RWPE2 (cell line): Measurements from ENCODE around the gene MAPK8.
"Not testable (repeated sequence)": the region's sequence is repeated elsewhere in the genome, so short reads cannot be mapped to it uniquely, and the experiment has no call there.

Experiments used
- ATAC-seq: fragments of 200-7000 bp; cut with Tn5 transposase; 3 replicates; pipeline ENCODE4 v1.9.1; 2021; ENCODE audit warnings: low read depth
- DNase-seq: peaks from one replicate; pipeline ENCODE4 v3.0.0-alpha.2; 2020; ENCODE audit warnings: low spot score
- H3K27ac ChIP-seq: fragments of 450-650 bp; 2 replicates; pipeline ENCODE4 v1.5.1; 2017; ENCODE audit warnings: mild to moderate bottlenecking; ENCODE audit not compliant: poor library complexity, severe bottlenecking
- H3K27me3 ChIP-seq: fragments of 250-450 bp; sonication (Bioruptor Pico); 2 replicates; pipeline ENCODE4 v1.5.1; 2021; ENCODE audit warnings: mild to moderate bottlenecking, moderate library complexity; ENCODE audit not compliant: insufficient read depth, poor library complexity, severe bottlenecking
- H3K36me3 ChIP-seq: fragments of 250-450 bp; sonication (Bioruptor Pico); 2 replicates; pipeline ENCODE4 v1.5.1; 2020; ENCODE audit warnings: low read depth, mild to moderate bottlenecking, moderate library complexity
- H3K4me1 ChIP-seq: fragments of 250-450 bp; sonication (Bioruptor Pico); 2 replicates; pipeline ENCODE4 v1.5.1; 2021; ENCODE audit warnings: mild to moderate bottlenecking, moderate library complexity; ENCODE audit not compliant: insufficient read depth, poor library complexity, severe bottlenecking
- H3K4me3 ChIP-seq: fragments of 250-450 bp; sonication (Bioruptor Pico); 2 replicates; pipeline ENCODE4 v1.5.1; 2021; ENCODE audit warnings: mild to moderate bottlenecking, moderate library complexity; ENCODE audit not compliant: severe bottlenecking
- H3K9me3 ChIP-seq: fragments of 250-450 bp; sonication (Bioruptor Pico); 2 replicates; pipeline ENCODE4 v1.5.1; 2021; ENCODE audit warnings: mild to moderate bottlenecking, moderate library complexity; ENCODE audit not compliant: severe bottlenecking
- TF ChIP-seq, protein P1 (sequence below): fragments of 450-650 bp; IDR thresholded peaks from one replicate; pipeline ENCODE4 v1.5.1; 2017; ENCODE audit warnings: mild to moderate bottlenecking, moderate library complexity; ENCODE audit not compliant: poor library complexity, severe bottlenecking

Gene MAPK8

DNA sequence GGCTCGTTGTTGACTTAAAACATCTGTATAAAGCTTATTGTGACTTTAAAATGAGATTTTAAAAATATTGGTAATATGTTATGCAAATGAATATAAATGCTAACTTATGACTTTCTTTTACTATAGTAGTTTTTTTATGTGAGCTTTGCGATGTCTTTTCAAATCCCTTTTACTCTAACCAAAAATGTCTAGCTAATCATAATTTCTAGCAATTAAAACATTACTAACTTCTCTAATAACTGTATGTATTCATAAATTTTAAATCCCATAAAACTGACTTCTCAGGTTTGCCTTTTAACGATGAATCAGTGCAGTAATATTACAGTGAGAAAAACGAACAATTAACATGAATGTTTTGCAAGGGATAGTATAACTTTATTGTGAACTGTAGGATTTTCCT is 113.2 kb downstream of the MAPK8 start:
- Histone ChIP-seq H3K36me3 (no peaks in the 10 kb centered on the region), H3K27me3 (no peaks in the 10 kb centered on the region), H3K9me3 (peaks cover 3% of the 10 kb centered on the region), H3K4me1 (peaks cover 28% of the 10 kb centered on the region), H3K4me3 (no peak overlapping the region), H3K27ac (no peak overlapping the region)
- DNase-seq (no peak), ATAC-seq (no peak)
- TF ChIP-seq, protein P1, sequence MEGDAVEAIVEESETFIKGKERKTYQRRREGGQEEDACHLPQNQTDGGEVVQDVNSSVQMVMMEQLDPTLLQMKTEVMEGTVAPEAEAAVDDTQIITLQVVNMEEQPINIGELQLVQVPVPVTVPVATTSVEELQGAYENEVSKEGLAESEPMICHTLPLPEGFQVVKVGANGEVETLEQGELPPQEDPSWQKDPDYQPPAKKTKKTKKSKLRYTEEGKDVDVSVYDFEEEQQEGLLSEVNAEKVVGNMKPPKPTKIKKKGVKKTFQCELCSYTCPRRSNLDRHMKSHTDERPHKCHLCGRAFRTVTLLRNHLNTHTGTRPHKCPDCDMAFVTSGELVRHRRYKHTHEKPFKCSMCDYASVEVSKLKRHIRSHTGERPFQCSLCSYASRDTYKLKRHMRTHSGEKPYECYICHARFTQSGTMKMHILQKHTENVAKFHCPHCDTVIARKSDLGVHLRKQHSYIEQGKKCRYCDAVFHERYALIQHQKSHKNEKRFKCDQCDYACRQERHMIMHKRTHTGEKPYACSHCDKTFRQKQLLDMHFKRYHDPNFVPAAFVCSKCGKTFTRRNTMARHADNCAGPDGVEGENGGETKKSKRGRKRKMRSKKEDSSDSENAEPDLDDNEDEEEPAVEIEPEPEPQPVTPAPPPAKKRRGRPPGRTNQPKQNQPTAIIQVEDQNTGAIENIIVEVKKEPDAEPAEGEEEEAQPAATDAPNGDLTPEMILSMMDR: no peak

DNA sequence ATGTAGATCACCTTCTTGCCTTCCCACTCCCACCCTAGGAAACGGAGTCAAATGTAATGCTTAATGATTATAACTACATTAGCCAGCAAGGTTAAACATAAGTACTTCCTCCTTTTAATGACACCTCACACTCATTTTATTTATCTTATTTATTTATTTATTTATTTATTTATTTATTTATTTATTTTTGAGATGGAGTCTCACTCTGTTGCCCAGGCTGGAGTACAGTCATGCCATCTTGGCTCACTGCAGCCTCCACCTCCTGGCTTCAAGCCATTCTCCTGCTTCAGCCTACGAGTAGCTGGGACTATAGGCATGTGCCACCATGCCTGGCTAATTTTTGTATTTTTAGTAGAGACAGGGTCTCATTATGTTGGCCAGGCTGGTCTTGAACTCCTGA is 115.4 kb downstream of the MAPK8 start:
- peaks cover 16% of the 10 kb centered on the region for H3K4me1 ChIP-seq
- not testable (repeated sequence) for ATAC-seq, H3K36me3 ChIP-seq, H3K27me3 ChIP-seq, DNase-seq, H3K9me3 ChIP-seq, H3K4me3 ChIP-seq, H3K27ac ChIP-seq

DNA sequence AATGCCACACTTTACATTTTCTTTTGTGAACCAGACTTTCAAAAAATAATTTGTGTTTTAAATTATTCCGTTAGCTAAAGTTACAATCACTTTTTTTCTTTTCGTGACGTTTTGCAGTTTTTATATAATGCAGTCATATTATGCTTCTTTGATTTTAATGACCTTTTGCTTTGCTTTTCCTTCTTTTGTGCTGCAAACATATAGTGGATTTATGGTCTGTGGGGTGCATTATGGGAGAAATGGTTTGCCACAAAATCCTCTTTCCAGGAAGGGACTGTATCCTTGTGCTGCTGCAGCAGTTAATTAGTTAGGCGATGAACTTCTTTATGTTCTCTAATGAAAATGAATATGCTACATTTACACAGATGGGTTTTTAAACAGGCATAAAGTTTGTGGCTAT is 117.4 kb downstream of the MAPK8 start:
- peaks cover 4% of the 10 kb centered on the region for H3K4me1 ChIP-seq
- ATAC-seq: no peak
- H3K9me3 ChIP-seq: no peaks in the 10 kb centered on the region
- H3K36me3 ChIP-seq: peaks cover 10% of the 10 kb centered on the region
- TF ChIP-seq, protein P1: no peak
- DNase-seq: no peak
- no peak overlapping the region for H3K27ac ChIP-seq
- H3K4me3 ChIP-seq: no peak overlapping the region
- no peaks in the 10 kb centered on the region for H3K27me3 ChIP-seq

DNA sequence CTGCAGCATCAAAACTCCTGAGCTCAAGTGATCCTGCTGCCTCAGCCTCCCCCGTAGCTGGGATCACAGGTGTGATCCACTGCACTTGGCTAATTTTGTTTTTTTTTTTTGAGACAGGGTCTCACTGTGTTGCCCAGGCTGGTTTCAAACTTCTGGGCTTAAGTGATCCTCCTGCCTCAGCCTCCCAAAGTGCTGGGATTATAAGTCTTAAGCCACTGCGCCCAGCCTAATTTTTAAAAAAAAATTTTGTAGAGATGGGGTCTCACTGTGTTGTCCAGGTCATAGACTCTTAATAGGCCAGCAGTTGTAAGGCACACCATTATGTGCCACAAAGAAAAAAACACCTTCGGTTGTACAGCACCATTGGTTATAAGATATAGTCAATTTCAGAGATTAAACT is 122.4 kb downstream of the MAPK8 start:
- no peaks in the 10 kb centered on the region for H3K27me3 ChIP-seq
- ATAC-seq (no peak), DNase-seq (no peak)
- no peak overlapping the region for H3K27ac ChIP-seq
- H3K4me3 ChIP-seq: no peak overlapping the region
- peaks cover 17% of the 10 kb centered on the region for H3K36me3 ChIP-seq
- H3K4me1 ChIP-seq: no peaks in the 10 kb centered on the region
- TF ChIP-seq, protein P1: no peak
- no peaks in the 10 kb centered on the region for H3K9me3 ChIP-seq

DNA sequence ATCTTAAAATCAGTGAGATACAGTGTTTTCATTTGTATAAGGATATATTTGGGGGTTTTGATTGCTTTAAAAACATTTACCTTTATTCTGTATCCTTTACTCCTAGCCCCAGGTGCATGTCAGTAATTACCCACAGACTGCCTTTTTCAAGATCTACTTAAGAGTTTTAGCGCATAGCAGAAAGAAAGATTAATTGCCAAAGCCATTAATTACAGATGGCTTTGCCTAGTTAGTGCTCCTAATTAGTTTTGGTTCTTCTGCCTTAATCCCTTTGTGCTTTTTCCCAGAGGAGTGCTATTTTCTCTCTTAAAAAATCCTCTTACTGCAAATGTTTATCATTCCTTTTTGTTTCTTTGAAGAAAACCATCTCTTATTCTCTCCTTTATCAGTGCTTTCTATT is 122.8 kb downstream of the MAPK8 start:
- Histone ChIP-seq H3K36me3 (peaks cover 17% of the 10 kb centered on the region), H3K27me3 (no peaks in the 10 kb centered on the region)
- DNase-seq: no peak

More for the DNA sequence above, 122.8 kb downstream of the MAPK8 start:
- no peak overlapping the region for H3K4me3 ChIP-seq
- ATAC-seq: no peak
- TF ChIP-seq, protein P1: no peak
- no peaks in the 10 kb centered on the region for H3K9me3 ChIP-seq
- H3K27ac ChIP-seq: no peak overlapping the region
- H3K4me1 ChIP-seq: no peaks in the 10 kb centered on the region
